Frontal cortex (tissue), 4 donors: Measurements from ENCODE around the gene CTRL. TPM values are rescaled to one million over a fixed set of nuclear protein-coding genes. Genes with fewer than 3 reads are reported as not detected.

ENCODE experiments used
- DNase-seq, 2 donors: peaks; one replicate each; pipeline ENCODE4 v3.0.0; 2012; ENCODE audit warnings: low spot score in 2 of 2
- FAIRE-seq: peaks from 2 replicates; lab custom pipeline; 2012; peaks lifted over from hg19 to GRCh38; lab: Jason Lieb, UNC
- total RNA-seq: library from RNA; depleted of rRNA; stranded (reverse); fragments of >200 nt; gene quantifications from one replicate; pipeline ENCODE4 v1.2.3, GENCODE V29; 2014
- donor health status: control.
- donor health status: control.
- donor health status: control.

Gene CTRL
- total RNA-seq, 1 donor from 2014 or later: 2.0 TPM

DNA sequence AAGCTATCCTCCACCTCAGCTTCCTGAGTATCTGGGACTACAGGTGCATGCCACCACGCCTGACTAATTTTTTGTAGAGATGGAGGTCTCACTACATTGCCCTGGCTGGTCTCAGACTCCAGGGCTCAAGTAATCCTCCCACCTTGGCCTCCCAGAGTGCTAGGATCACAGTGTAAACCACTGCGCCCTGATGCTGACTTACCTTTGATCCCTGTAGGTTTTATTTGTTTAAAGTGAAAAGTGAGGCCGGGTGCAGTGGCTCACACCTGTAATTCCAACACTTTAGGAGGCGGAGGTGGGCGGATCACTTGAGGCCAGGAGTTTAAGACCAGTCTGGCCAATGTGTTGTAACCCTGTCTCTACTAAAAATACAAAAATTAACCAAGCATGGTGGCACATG is 29.9 kb downstream of the CTRL start:
- DNase-seq: no peak
- FAIRE-seq: no peak

DNA sequence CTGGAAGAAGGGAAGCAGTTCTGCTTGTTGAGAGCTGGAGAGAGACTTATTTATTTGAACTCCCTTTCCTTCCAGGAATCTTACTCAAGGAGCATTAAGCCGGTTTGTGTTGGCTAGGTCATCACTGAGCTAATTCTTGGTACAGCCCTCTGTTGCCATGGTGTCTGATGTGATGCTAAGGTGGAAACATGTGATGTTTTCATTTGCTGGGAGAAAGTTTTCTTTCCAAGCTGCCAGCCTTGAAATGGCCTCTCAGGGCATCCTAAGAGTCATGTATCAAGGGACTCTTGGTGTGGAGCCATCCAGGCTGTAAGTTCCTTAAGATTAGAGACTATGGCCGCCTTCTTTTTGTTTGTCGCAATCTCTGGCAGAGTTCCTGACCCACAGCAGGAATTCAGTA is 34.4 kb downstream of the CTRL start:
- DNase-seq: no peak
- FAIRE-seq: no peak

DNA sequence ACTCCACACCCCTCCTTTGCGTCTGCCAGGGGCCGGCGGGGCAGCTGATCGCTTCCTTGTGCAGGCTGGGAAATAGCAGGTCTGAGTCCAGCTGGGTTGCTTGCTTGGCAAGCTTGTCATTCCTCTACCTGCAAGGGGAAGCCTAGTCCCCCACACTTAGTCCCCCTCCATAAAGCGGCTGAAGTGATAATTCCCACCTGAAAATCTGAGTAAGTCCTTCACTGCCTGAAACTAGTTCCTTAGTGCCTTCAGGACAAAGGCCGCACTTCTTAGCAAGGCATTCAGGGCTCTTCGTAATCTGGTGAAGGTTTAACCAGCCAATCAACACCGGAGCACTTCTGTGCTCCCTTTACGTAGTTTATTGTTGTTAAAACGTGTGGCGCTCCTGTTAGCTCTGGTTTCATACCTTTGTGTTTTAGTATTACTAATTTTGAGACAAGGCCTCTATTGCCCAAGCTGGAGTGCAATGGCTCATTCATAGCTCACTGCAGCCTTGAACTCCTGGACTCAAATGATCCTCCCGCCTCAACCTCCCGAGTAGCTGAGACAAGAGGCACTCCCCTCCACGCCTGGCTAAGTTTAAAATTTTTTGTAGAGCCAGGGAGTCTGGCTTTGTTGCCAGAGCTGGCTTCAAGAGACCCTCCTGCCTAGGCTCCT is 37.8 kb downstream of the CTRL start:
- FAIRE-seq: no peak

DNA sequence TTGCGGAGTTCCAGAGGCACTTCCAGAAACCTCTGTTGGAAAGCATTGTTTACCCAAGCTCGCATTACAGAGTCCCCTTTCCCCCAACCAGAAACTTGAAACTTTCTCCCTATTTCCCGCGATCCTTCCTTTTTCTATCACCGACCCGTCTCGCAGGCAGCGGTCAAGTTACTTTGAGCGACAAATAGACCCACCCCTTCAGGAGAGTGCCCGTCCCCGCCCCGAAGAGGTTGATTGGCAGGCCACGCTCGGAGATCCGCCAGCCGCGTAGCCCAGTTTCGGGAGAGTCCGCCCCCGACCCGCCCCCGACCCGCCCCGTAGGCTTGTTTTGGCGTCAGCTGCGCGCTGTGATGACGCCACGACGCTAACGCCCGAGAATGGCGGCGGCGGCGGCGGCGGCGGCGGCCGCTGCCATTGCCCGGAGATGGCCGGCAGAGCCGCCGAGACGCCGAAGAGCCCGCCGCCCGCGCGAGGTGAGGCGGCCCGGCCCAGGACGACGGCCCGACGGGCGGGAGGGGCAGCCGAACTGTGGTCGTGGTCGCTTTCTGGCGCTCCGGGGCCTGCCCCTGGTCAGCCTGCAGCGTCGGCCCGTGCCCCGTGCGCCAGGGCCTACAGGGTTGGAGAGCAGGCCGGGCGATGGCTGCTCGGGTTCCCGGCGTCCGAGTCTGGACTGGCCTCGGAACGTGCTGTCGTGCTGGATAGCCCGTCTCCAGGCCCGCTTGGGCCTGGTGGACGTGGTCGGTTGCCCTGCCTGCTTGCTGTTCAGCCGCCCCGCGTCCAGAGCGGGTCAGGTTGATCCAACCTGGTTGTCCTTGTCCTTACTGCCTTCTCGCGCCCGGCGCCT is 38.5 kb downstream of the CTRL start, which contains the start of gene PSKH1:
Gene PSKH1, plus strand, starts transcription at position 356 of the 844 bp plus-strand sequence. CDS start 15,496 bp downstream, outside the sequence.
- DNase-seq: peak; percentile 99 to 100
- no peak for FAIRE-seq

More for the DNA sequence above, 37.8 kb downstream of the CTRL start:
- peak in 1 of 2 donors; percentile 25 for DNase-seq

DNA sequence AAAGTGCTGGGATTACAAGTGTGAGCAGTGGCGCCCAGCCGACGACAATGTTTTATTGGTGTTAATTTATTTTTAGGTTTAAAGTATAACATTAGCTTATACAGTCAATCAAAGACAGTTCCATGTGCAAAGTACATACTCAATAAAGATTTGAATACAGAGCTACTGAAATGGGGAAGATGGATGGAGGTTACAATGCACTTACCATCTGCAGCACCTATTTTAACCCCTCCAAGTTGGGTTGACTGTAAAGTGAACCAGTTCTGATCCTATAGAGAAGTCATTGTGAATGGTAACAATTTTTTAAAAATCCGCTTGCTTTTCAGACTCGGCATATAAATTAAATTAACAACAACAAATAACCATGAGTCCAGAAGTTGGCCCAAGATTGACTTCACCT is 39.3 kb downstream of the CTRL start:
- DNase-seq (no peak), FAIRE-seq (no peak)

DNA sequence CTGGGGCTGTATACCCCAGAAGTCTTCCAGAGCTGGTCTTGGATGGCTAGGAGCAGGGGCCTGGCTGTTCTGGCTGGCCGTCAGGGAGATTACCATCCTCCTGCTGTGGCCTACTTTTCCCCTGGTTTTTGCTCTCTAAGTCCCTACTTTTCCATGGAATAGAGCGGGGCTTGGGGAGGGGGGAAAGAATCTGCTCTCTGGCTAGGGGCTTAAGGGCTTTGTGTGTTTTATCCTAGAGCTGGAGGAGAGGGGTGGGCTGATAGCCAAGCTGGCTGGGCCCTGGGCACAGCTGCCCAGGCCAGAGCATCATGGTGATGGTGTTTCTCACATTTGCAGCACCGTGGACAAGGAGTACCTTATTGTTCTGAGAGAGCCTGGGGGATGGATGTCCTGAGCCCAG is 43.3 kb downstream of the CTRL start:
- DNase-seq: no peak
- FAIRE-seq: no peak

DNA sequence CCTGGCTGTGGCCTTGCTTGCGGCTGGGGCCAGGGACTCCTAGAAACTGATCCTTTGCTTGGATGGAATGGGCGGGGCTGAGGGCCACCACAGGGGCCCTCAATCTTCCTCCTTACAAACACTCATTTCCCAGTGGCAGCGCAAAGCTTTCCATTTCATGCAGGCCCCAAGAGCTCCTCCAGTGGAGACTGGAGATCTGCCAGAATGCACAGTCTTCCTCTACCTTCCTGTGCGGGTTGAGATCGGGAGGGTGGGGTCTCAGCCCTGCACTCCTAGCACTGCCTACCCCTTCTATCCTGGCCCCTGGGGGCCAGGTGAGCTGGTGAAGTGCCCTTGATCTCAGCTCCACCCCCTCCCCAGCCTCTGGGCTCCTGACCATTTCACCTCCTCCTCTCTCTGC is 45.3 kb downstream of the CTRL start:
- no peak for FAIRE-seq
- no peak for DNase-seq

DNA sequence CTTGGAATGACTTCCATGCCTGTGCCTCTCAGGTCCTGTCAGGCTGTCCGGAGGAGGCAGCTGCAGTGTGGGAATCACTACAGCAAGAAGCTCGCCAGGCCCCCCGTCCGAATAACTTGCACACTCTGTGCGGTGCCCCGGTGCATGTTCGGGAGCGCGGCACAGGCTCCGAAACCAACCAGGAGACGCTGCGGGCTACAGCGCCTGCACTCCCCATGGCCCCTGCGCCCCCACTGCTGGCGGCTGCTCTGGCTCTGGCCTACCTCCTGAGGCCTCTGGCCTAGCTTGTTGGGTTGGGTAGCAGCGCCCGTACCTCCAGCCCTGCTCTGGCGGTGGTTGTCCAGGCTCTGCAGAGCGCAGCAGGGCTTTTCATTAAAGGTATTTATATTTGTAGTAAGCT is 45.7 kb downstream of the CTRL start:
- FAIRE-seq: no peak
- no peak for DNase-seq

DNA sequence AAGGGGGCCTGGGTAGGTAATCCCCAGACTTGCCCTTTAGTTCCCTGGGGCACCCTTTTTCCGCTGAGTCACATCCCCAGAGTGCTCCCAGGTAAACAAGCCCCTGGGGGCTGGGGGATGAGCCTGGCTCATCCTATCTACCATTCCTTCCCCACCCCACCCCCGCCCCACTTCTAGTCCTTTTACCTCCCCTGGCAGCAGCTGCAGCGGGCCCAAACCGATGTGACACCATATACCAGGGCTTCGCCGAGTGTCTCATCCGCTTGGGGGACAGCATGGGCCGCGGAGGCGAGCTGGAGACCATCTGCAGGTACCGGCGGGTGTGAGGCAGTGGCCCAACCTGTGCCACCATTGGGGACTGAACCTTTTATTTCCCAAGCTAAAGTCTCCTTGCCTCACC is 46.1 kb downstream of the CTRL start:
- FAIRE-seq: no peak

DNA sequence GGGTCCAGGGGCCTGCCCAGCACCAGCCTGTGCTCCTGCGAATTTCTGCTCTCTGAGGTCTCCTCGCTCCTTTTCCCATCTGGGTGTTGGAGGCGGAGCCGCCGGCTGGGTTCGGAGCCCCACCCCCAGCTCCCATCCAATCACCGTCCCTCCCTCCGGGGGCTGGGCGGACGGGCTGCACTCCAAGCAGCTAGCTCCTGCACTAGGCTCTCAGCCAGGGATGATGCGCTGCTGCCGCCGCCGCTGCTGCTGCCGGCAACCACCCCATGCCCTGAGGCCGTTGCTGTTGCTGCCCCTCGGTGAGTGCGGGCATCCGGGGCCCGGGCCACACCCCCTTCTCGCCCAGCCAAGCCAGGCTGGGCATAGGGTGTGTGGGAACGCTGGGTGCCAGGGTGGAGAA is 47.0 kb downstream of the CTRL start, which contains the start of gene NRN1L:
Gene NRN1L, plus strand, starts transcription at position 202 of the 400 bp plus-strand sequence. Its CDS starts 19 bp downstream, at position 221.
- FAIRE-seq: no peak
- DNase-seq: peak; percentile 83 to 94

More for the DNA sequence above, 46.1 kb downstream of the CTRL start:
- DNase-seq: no peak

DNA sequence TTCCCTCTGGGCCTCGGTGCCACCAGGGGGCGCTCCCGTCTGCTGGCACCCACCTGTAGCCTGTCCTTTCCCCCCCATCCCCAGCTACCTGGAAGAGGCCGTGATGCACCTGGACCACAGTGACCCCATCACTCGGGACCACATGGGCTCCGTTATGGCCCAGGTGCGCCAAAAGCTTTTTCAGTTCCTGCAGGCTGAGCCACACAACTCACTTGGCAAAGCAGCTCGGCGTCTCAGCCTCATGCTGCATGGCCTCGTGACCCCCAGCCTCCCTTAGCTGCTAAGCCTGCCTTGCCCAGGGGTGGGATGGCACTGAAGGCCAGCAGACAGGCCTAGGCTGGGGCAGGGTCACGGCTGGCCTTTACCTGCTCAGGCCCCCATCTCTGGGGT is 47.8 kb downstream of the CTRL start:
- DNase-seq (peak; percentile 71 to 79), FAIRE-seq (no peak)

DNA sequence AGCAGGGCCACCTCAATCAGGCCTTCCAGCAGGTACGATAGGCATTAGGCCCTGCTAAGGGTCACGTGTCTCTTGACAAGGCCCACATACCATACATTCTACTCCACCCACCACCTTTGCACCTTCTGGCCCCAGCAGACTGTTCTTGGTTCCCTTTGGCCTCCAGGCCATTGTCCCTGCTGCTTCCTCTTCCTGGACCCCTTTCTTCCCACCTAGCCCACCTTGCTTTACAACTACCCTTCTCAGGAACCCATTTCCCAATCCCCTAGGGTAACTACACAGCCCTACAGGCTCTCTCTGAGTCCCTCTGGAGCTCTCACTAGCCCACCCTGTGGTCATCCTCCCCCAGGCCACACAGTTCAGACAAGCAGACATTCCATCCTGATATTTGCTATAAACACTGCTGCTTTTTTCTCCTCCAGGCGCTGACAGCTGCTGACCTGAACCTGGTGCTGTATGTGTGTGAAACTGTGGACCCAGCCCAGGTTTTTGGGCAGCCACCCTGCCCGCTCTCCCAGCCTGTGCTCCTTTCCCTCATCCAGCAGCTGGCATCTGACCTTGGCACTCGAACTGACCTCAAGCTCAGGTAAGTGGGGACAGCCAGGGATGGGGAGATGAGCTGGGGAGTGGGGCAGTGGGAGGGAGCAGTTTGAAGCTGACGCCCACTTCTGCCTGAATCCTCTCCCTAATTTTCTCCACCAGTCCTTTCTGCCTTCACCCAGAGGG is 48.4 kb downstream of the CTRL start:
- FAIRE-seq (no peak), DNase-seq (no peak)

DNA sequence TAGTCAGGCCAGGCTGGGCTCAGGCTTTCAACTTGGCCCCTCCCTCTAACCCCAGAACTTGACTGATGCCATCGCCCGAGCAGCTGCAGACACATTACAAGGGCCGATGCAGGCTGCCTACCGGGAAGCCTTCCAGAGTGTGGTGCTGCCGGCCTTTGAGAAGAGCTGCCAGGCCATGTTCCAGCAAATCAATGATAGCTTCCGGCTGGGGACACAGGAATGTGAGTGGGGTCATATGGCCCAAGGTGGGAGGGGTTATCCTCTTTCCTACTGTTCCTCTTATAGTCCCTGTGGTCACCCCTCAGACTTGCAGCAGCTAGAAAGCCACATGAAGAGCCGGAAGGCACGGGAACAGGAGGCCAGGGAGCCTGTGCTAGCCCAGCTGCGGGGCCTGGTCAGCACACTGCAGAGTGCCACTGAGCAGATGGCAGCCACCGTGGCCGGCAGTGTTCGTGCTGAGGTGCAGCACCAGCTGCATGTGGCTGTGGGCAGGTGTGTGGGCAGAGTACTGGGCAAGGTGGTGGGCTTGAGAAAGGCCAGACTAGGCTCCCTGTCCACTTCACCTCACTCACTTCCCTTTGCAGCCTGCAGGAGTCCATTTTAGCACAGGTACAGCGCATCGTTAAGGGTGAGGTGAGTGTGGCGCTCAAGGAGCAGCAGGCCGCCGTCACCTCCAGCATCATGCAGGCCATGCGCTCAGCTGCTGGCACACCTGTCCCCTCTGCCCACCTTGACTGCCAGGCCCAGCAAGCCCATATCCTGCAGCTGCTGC is 49.1 kb downstream of the CTRL start:
- FAIRE-seq (no peak), DNase-seq (peak; percentile 53 to 83)

DNA sequence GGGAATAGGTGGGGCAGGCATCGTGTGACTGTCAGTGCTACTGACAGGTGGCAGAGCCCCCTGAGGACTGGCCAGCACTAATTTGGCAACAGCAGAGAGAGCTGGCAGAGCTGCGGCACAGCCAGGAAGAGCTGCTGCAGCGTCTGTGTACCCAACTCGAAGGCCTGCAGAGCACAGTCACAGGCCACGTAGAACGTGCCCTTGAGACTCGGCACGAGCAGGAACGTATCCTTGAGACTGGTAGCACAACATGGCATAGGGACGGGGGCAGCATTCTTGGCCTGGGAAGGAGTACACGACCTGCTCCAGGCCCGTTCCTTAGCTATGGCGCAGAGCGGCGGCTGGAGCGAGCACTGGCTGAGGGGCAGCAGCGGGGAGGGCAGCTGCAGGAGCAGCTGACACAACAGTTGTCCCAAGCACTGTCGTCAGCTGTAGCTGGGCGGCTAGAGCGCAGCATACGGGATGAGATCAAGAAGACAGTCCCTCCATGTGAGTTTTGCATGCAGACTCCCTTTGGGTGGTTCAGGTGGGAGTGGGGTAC is 50.0 kb downstream of the CTRL start:
- DNase-seq (peak; percentile 51 to 70), FAIRE-seq (no peak)

DNA sequence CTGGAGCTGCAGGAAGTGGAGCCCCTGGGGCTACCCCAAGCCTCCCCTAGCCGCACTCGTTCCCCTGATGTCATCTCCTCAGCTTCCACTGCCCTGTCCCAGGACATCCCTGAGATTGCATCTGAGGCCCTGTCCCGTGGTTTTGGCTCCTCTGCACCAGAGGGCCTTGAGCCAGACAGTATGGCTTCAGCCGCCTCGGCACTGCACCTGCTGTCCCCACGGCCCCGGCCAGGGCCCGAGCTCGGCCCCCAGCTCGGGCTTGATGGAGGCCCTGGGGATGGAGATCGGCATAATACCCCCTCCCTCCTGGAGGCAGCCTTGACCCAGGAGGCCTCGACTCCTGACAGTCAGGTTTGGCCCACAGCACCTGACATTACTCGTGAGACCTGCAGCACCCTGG is 51.1 kb downstream of the CTRL start:
- FAIRE-seq (no peak), DNase-seq (no peak)

DNA sequence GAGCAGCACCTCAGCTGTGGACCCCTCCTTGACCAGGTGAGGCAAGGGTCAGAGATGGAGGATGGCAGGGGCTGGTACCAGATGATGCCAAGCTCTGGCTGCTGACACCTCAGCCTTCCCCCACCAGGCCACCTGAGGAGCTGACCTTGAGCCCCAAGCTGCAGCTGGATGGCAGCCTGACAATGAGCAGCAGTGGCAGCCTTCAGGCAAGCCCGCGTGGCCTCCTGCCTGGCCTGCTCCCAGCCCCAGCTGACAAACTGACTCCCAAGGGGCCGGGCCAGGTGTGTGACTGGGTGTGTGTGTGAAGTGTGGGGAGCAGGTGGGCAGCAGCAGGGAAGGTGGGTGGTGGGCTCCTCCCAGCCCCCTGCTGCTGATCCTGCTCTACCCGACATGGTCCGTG is 51.7 kb downstream of the CTRL start:
- DNase-seq (no peak), FAIRE-seq (no peak)
